Rectal smooth muscle tissue (tissue), 1 donor: ENCODE measurements around the gene SETBP1.

ENCODE experiments used
- H3K27ac ChIP-seq: one replicate; pipeline ENCODE4 v1.7.0; 2013; ENCODE audit warnings: low read depth, low read length, inconsistent platforms
- H3K27me3 ChIP-seq: one replicate; pipeline ENCODE4 v1.7.0; 2013; ENCODE audit warnings: low read length; ENCODE audit not compliant: control insufficient read depth, insufficient read depth
- H3K36me3 ChIP-seq: one replicate; pipeline ENCODE4 v1.7.0; 2013; ENCODE audit warnings: low read length; ENCODE audit not compliant: control insufficient read depth, insufficient read depth
- H3K4me1 ChIP-seq: one replicate; pipeline ENCODE4 v1.7.0; 2013; ENCODE audit warnings: low read length; ENCODE audit not compliant: control insufficient read depth, insufficient read depth
- H3K4me3 ChIP-seq: one replicate; pipeline ENCODE4 v1.7.0; 2013; ENCODE audit warnings: low read length
- H3K9ac ChIP-seq: one replicate; pipeline ENCODE4 v1.7.0; 2013; ENCODE audit warnings: low read length

The SETBP1 gene

DNA sequence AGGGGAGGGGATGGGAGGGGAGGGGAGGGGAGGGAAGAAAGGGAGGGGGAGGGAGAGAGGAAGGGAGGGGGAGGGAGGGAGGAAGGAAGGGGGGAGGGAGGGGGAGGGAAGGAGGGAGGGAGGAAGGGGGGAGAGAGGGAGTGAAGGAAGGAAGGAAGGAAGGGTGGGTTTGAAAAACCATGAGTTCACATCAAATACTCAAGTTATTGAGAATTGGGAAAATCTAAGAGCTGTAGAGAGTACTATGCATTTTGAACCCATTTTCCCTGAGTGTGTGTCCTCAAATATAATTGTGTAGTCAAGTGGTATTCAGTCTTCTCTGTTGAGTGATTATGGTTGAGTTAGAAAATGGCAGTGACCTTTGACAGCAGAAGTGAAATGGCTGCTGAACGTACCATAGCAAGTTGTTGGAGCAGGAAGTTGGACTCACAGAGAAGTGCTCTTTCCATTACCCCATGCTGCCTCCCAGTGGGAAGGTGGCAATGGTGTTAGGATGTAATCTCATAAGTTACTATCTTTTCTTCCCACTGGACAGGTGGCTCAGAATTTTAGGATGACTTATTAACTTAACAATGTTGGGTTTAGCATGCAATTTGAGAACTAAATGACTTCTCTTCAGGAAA lies 214.6 kb downstream of the SETBP1 start:
- Histone ChIP-seq H3K4me1 (no peaks in the 10 kb centered on the region), H3K4me3 (no peak overlapping the region), H3K27ac (no peak overlapping the region), H3K9ac (no peak overlapping the region), H3K36me3 (no peaks in the 10 kb centered on the region), H3K27me3 (no peaks in the 10 kb centered on the region)

DNA sequence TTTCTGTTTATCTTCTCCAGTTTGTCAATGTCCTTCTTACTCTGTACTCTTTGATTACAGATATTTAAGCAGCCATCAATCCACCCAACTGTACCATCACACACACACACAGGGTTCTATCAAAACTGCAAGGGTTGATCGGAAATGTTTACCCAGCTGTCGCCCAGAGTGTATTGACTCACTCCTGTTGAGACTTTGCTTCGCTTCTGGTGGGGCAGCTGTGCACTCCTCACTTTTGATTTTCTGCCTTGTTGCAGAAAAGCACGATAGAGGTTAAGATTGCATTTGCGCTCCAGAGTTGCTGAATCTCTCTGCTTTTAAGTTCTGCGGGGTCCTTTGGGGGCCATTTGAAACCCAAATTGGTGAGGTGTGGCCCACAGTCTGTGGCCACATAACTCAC lies 216.2 kb downstream of the SETBP1 start:
- H3K4me3 ChIP-seq, result no peak overlapping the region
- no peaks in the 10 kb centered on the region for H3K36me3 ChIP-seq
- H3K27ac ChIP-seq, result no peak overlapping the region
- no peaks in the 10 kb centered on the region for H3K27me3 ChIP-seq
- H3K9ac ChIP-seq, result no peak overlapping the region
- no peaks in the 10 kb centered on the region for H3K4me1 ChIP-seq

DNA sequence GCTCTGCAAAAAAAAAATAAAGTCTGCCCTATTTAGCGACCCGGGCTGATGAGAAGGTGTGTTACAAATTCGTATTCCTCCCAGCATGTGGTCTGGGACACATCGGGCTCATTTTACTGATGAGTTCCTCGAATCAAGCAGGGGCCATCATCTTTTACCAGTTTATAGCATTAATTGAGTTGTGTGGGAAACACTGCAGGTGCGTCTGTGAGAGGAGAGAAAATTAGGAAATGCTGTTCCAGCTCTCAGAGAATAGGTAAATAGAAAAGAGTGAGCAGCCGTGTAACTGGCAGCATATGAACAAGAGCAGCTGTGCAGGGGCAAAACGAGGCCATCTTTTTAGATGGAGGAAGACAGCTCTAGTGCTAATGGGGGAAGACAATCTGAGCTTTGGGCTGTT lies 216.7 kb downstream of the SETBP1 start:
- H3K4me3 ChIP-seq, result no peak overlapping the region
- H3K36me3 ChIP-seq, result no peaks in the 10 kb centered on the region
- H3K4me1 ChIP-seq, result no peaks in the 10 kb centered on the region
- no peaks in the 10 kb centered on the region for H3K27me3 ChIP-seq
- H3K27ac ChIP-seq, result no peak overlapping the region
- no peak overlapping the region for H3K9ac ChIP-seq

DNA sequence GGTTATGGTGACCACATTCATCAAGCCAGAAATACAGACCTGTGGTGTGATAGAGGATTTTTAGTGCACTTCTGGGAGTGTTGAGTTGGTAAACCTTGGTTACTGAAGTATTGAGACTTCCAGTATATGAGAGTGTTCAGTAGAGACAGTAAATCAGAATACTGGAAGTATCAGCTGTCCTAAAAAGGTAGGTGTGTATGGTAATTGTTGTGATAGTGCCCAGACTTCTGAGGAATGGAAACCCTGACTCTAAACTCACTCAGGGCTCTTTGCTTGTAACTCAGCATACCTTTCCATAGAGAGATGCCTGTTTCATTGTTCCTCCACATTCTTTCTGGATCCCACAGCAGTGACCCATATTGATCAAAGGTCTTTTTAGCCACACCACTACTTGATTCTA lies 217.1 kb downstream of the SETBP1 start:
- no peaks in the 10 kb centered on the region for H3K27me3 ChIP-seq
- no peak overlapping the region for H3K9ac ChIP-seq
- no peaks in the 10 kb centered on the region for H3K4me1 ChIP-seq
- no peak overlapping the region for H3K4me3 ChIP-seq
- H3K36me3 ChIP-seq, result no peaks in the 10 kb centered on the region
- no peak overlapping the region for H3K27ac ChIP-seq

DNA sequence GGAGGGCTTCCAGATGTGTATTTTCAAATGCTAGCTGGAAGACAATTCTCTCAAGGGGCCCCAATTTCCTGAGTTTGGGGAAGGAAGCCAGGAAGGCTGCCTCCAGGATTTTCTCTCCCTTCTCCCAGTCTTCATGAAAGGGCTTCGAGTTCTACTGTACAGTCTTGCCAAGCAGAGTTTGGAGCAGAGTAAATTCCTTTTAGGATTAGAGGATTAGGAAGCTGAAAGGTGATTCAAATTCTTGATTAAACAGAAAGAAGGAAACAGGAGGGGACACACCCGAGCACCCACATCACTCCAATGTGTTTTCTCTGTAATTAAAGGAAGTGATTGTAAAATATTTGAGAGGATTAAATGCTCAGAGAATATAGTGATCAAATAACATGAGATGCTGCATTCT lies 217.8 kb downstream of the SETBP1 start:
- no peaks in the 10 kb centered on the region for H3K27me3 ChIP-seq
- H3K9ac ChIP-seq, result no peak overlapping the region
- no peaks in the 10 kb centered on the region for H3K36me3 ChIP-seq

DNA sequence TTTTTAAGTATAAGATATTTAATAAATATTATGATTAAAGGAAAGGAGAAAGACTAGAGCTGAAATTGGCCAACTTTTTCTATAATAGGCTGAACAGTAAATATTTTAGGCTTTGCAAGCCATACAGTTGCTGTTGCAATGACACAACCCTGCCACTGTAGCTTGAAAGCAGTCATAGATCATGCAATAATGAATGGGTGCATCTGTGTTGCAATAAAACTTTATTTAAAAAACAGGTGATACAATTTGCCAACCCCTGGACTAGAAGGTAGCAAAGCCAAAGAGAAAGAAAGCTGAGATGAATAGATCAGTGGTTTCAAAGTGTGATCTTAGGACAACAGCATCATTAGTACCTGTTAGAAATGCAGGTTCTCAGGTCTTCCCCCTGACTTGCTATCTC lies 219.1 kb downstream of the SETBP1 start:
- no peaks in the 10 kb centered on the region for H3K36me3 ChIP-seq
- H3K4me3 ChIP-seq, result no peak overlapping the region

More for the DNA sequence above, 217.8 kb downstream of the SETBP1 start:
- H3K27ac ChIP-seq, result no peak overlapping the region
- no peak overlapping the region for H3K4me3 ChIP-seq
- H3K4me1 ChIP-seq, result no peaks in the 10 kb centered on the region

DNA sequence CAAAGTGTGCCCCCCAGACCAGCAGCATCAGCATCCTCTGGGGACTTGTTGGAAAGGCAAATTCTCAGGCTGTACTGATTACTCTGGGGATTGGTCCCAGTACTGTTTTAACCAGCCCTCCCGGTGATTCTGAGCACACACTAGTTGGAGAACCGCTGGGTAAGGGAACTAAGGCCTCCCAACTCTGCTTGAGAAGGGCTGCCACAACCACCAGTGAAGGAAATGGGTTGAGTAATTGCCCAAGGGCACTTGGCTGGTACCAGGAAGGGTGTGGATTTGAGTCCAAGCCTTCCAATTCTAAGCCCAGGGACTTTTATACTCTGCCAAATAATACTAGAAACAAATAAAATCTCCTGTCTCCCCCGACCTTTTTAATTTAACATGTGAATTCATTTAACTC lies 219.9 kb downstream of the SETBP1 start:
- Histone ChIP-seq H3K27me3 (no peaks in the 10 kb centered on the region), H3K4me1 (no peaks in the 10 kb centered on the region), H3K4me3 (no peak overlapping the region)

More for the DNA sequence above, 219.1 kb downstream of the SETBP1 start:
- Histone ChIP-seq H3K4me1 (no peaks in the 10 kb centered on the region), H3K27me3 (no peaks in the 10 kb centered on the region), H3K9ac (no peak overlapping the region), H3K27ac (no peak overlapping the region)

DNA sequence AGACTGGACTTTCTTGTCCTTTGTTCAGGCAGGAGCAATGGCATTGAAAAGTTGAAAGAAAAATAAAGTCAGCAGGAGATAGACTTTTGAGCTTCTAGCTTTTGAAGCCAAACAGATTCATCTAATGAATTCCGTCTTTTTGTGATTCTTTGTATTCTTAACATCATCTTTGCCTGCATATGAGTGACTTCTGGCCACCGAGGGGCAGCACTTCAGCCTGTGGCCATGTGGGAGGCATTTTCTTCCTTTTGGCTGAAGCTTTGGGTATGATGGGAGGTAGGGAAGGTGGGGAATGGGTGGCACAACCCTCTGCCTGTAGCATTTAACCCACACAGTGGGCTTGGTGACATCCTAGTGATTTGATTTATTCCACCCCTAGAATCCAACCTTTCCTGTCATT lies 220.6 kb downstream of the SETBP1 start:
- Histone ChIP-seq H3K4me1 (no peaks in the 10 kb centered on the region), H3K27ac (no peak overlapping the region), H3K4me3 (no peak overlapping the region), H3K9ac (no peak overlapping the region), H3K27me3 (no peaks in the 10 kb centered on the region), H3K36me3 (no peaks in the 10 kb centered on the region)

More for the DNA sequence above, 219.9 kb downstream of the SETBP1 start:
- no peak overlapping the region for H3K9ac ChIP-seq
- H3K36me3 ChIP-seq, result no peaks in the 10 kb centered on the region
- H3K27ac ChIP-seq, result no peak overlapping the region

DNA sequence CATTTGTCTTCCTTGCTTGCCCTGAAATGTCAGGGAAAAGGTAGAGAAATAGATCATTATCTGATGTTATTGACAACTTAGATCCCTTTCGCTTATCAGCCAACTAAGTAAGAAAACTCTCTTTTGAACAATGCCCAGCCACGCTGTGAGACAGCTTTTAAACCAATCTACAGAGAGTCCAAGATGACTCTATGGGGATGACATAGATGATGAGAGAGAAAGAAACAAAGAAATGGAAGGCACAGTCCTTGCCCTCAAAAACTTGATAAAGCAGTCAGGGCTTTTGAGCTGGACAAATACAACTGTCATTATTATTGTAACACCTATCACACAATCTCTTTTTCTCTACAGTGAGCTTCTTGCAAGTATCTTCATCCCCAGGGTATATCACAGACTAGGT lies 222.6 kb downstream of the SETBP1 start:
- H3K27ac ChIP-seq, result no peak overlapping the region
- no peaks in the 10 kb centered on the region for H3K36me3 ChIP-seq
- H3K4me3 ChIP-seq, result no peak overlapping the region
- H3K4me1 ChIP-seq, result no peaks in the 10 kb centered on the region
- H3K27me3 ChIP-seq, result no peaks in the 10 kb centered on the region
- no peak overlapping the region for H3K9ac ChIP-seq

DNA sequence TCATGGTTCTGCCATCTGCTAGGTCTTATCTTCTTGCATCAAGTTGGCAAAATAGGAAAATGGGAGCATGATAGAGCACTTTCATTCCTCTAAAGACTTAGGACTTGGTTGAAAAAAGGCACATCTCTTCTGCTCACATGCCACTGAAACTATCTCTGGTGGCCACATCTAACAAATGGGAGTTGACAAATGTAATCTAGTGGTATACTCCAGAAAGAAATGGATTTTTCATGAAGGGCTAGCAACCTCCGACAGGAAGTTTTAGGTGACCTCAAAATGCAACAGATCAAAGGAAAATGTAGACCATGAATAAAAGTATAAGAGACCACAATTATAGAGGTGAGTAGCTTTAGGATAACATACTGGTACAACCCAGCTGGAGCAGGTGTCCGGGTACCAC lies 224.1 kb downstream of the SETBP1 start:
- Histone ChIP-seq H3K27me3 (no peaks in the 10 kb centered on the region), H3K36me3 (no peaks in the 10 kb centered on the region), H3K9ac (no peak overlapping the region), H3K4me3 (no peak overlapping the region), H3K4me1 (peaks cover 9% of the 10 kb centered on the region), H3K27ac (no peak overlapping the region)

DNA sequence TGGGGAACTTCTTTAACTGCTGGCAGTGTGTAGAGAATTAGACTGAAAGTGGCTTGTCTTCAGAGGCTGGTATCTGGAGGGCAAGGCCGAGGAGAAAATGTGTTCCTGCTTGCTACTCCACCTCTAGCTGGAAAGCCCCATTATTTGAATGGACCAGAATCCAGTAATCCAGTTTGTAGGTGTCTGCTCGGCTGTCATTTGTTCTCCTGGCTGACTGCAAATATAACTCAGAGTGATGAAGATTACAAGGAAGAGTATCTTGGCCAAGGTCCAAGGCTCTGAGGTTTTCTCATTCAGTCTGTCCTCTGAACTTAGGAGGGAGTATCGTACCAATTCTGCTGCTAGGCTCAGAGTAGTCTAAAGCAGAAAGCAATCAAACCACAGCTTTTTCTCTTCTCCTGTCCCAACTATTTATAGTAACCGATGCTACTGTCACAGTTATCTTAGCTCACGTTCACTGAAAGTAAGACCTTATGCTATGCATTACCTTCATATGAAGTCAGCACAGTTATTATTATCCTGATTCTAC lies 228.6 kb downstream of the SETBP1 start:
- H3K27ac ChIP-seq, result peak overlapping the region; percentile 11

DNA sequence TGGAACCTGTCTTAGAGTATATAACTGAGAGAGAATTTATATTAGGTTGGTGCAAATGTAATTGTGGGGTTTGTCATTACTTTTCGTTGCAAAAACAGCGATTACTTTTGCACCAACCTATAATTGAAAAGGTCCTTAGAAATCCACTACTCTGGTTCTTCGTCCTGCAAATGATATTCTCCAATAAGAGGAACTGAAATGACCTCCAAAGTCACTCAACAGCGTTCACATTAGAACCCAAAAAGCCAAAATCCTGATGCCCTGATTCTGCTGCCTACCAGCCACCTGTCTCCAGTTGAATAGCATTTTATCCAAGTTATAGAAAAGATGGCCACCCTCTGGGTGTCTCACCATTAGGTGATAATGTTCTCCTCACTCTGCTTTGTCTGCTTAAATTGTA lies 230.6 kb downstream of the SETBP1 start:
- no peak overlapping the region for H3K4me3 ChIP-seq
- H3K27me3 ChIP-seq, result no peaks in the 10 kb centered on the region
- no peak overlapping the region for H3K27ac ChIP-seq
- H3K36me3 ChIP-seq, result no peaks in the 10 kb centered on the region
- H3K9ac ChIP-seq, result no peak overlapping the region
- peaks cover 11% of the 10 kb centered on the region for H3K4me1 ChIP-seq

More for the DNA sequence above, 228.6 kb downstream of the SETBP1 start:
- H3K36me3 ChIP-seq, result no peaks in the 10 kb centered on the region
- no peak overlapping the region for H3K9ac ChIP-seq
- no peak overlapping the region for H3K4me3 ChIP-seq
- no peaks in the 10 kb centered on the region for H3K27me3 ChIP-seq
- peaks cover 11% of the 10 kb centered on the region for H3K4me1 ChIP-seq

DNA sequence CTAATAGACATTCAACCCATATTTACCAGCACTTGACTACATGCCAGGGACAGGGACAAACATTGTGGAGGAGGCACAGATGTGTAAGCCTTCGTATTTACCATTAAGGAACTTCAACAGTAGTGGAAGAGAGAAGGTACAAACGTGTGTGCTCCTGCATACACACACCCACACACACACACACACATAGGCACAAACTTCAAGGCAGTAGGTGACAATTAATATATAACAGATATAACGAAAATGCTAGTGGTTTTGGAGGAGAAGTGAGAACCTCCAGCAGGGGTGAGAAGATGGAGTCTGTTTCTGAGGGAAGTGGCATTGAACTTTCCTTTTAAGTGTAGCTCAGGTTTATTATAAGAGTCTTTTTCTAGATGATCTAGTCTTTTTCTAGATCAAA lies 231.1 kb downstream of the SETBP1 start:
- Histone ChIP-seq H3K27ac (no peak overlapping the region), H3K4me1 (peaks cover 13% of the 10 kb centered on the region), H3K27me3 (no peaks in the 10 kb centered on the region), H3K36me3 (no peaks in the 10 kb centered on the region), H3K4me3 (no peak overlapping the region), H3K9ac (no peak overlapping the region)
